Measurements from ENCODE around the gene CDX1. TPM values are rescaled to one million over a fixed set of nuclear protein-coding genes. Genes with fewer than 3 reads are reported as not detected.

Gene CDX1
- total RNA-seq, 4 donors from 2014 or later = not detected

GRCh38 chr5:150217038-150217437 lies 50.5 kb downstream of the CDX1 start:
- no peak for TF ChIP-seq CTCF (IDR thresholded peaks at IDR 0.05; ENCODE audit: low read depth)

GRCh38 chr5:150217873-150218692 lies 51.5 kb downstream of the CDX1 start:
- TF ChIP-seq CTCF (IDR thresholded peaks at IDR 0.05; ENCODE audit: low read depth) = no peak

GRCh38 chr5:150218693-150219035 lies 52.1 kb downstream of the CDX1 start:
- no peak for TF ChIP-seq CTCF (IDR thresholded peaks at IDR 0.05; ENCODE audit: low read depth)

GRCh38 chr5:150219142-150219541 lies 52.6 kb downstream of the CDX1 start:
- TF ChIP-seq CTCF (IDR thresholded peaks at IDR 0.05; ENCODE audit: low read depth) = no peak

- TF ChIP-seq CTCF (IDR thresholded peaks at IDR 0.05; ENCODE audit: low read depth) = no peak
Observed at GRCh38 chr5:150219861-150220260, 53.3 kb downstream of the CDX1 start.

GRCh38 chr5:150221471-150221870 lies 54.9 kb downstream of the CDX1 start:
- TF ChIP-seq CTCF (IDR thresholded peaks at IDR 0.05; ENCODE audit: low read depth) = no peak

- no peak for TF ChIP-seq CTCF (IDR thresholded peaks at IDR 0.05; ENCODE audit: low read depth)
Observed at GRCh38 chr5:150222906-150223305, 56.3 kb downstream of the CDX1 start.
